Hepatocyte (in vitro differentiated cells): Measurements from ENCODE around the gene STMP1. TPM values are rescaled to one million over a fixed set of nuclear protein-coding genes. Genes with fewer than 3 reads are reported as not detected.
"Not testable (repeated sequence)": the region's sequence is repeated elsewhere in the genome, so short reads cannot be mapped to it uniquely, and the experiment has no call there.

ENCODE experiments used
- DNase-seq: peaks from one replicate; pipeline ENCODE4 v3.0.0-alpha.2; 2016; ENCODE audit warnings: low spot score
- H2AFZ ChIP-seq: fragments of 200-600 bp; sonication (generic); 2 replicates; pipeline ENCODE4 v1.6.0; 2016; ENCODE audit warnings: antibody characterized with exemption, mild to moderate bottlenecking
- H3K27ac ChIP-seq: fragments of 200-600 bp; sonication (generic); 2 replicates; pipeline ENCODE4 v1.5.1; 2016; ENCODE audit warnings: mild to moderate bottlenecking
- H3K27me3 ChIP-seq: fragments of 200-600 bp; sonication (generic); 2 replicates; pipeline ENCODE4 v1.6.1; 2016
- H3K36me3 ChIP-seq: fragments of 200-600 bp; sonication (generic); replicated peaks from 2 replicates; pipeline ENCODE4 v1.5.1; 2016; ENCODE audit warnings: low read depth; ENCODE audit not compliant: insufficient read depth
- H3K4me1 ChIP-seq: fragments of 200-600 bp; sonication (generic); 2 replicates; pipeline ENCODE4 v1.5.1; 2016; ENCODE audit warnings: mild to moderate bottlenecking, moderate library complexity; ENCODE audit not compliant: insufficient read depth
- H3K4me2 ChIP-seq: fragments of 200-600 bp; sonication (generic); 2 replicates; pipeline ENCODE4 v1.6.0; 2016
- H3K4me3 ChIP-seq: fragments of 200-600 bp; sonication (generic); 2 replicates; pipeline ENCODE4 v1.5.1; 2016; ENCODE audit warnings: mild to moderate bottlenecking
- H3K79me2 ChIP-seq: fragments of 200-600 bp; sonication (generic); 2 replicates; pipeline ENCODE4 v1.6.0; 2017; ENCODE audit warnings: mild to moderate bottlenecking
- H3K9me2 ChIP-seq: fragments of 200-600 bp; sonication (generic); replicated peaks from 2 replicates; pipeline ENCODE4 v1.6.0; 2017; ENCODE audit warnings: mild to moderate bottlenecking; ENCODE audit not compliant: insufficient read depth
- H3K9me3 ChIP-seq: fragments of 200-600 bp; sonication (generic); 2 replicates; pipeline ENCODE4 v1.5.1; 2016; ENCODE audit warnings: low read depth, mild to moderate bottlenecking
- H4K20me1 ChIP-seq: fragments of 200-600 bp; sonication (generic); 2 replicates; pipeline ENCODE4 v1.6.0; 2016; ENCODE audit warnings: mild to moderate bottlenecking; ENCODE audit not compliant: insufficient read depth, poor library complexity, severe bottlenecking
- EZH2 ChIP-seq: fragments of 200-600 bp; sonication (generic); IDR thresholded peaks from 2 replicates; pipeline ENCODE4 v1.6.1; 2016; ENCODE audit warnings: antibody characterized with exemption, mild to moderate bottlenecking, borderline replicate concordance
- EZH2phosphoT487 ChIP-seq: fragments of 200-600 bp; sonication (generic); IDR thresholded peaks from one replicate; pipeline ENCODE4 v1.6.1; 2018; ENCODE audit warnings: antibody characterized with exemption, mild to moderate bottlenecking, low read depth, moderate library complexity; ENCODE audit not compliant: unreplicated experiment, severe bottlenecking
- WGBS: methylation state at CpG from one replicate; pipeline ENCODE4 v1.1.6; 2016; ENCODE audit warnings: low lambda C conversion rate; ENCODE audit errors: missing lambda C conversion rate; 5-methylcytosine and 5-hydroxymethylcytosine counted together
- polyA plus RNA-seq: library from polyadenylated mRNA; unstranded; fragments of >200 nt; fragmentation: Nextera tagmentation; extraction: Ambion mirVana; gene quantifications from 2 replicates; pipeline ENCODE4 v1.2.1, GENCODE V29; 2016
- total RNA-seq: library from RNA; depleted of rRNA; stranded (reverse); fragments of >200 nt; gene quantifications from 2 replicates; pipeline ENCODE4 v1.2.3, GENCODE V29; 2014
- TF ChIP-seq, protein P1 (sequence below): fragments of 200-600 bp; sonication (generic); IDR thresholded peaks from 2 replicates; pipeline ENCODE4 v1.5.1; 2016; ENCODE audit warnings: antibody characterized with exemption, mild to moderate bottlenecking; ENCODE audit not compliant: poor library complexity

The STMP1 gene
- total and polyA plus RNA-seq, 2 experiments from 2014 or later, result 28.1 to 73.6 TPM

DNA sequence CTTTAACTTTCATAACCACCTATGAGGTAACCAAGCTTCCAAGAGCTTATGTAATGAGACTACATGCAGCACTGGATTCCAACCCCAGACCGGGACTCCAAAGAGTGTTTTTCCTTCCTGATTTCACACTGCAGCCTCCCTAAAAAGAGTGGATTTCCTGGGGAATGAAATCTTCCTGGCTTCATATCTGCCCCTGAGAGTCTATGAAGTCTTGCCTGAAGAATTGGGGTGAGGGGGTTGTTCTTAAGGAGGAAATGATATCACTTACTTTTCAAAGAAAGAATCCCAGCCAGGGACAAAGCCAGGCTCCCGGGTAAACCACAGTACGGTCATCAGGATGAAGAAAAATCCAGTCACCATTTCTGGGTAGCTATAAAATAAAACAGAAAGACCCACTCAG, 29.7 kb downstream of the STMP1 start:
- Histone ChIP-seq H3K36me3 (no peaks in the 10 kb centered on the region), H4K20me1 (no peaks in the 10 kb centered on the region), H3K9me2 (no peaks in the 10 kb centered on the region), H3K4me1 (no peaks in the 10 kb centered on the region), H3K27me3 (no peaks in the 10 kb centered on the region), H3K4me2 (no peak overlapping the region), H3K27ac (no peak overlapping the region), H2AFZ (no peak overlapping the region), H3K9me3 (no peaks in the 10 kb centered on the region), H3K4me3 (no peak overlapping the region), H3K79me2 (no peaks in the 10 kb centered on the region)
- 89% methylated on average over 3 of the region's 3 CpGs for WGBS
- TF ChIP-seq EZH2phosphoT487 (no peak), EZH2 (no peak)
- TF ChIP-seq, protein P1, sequence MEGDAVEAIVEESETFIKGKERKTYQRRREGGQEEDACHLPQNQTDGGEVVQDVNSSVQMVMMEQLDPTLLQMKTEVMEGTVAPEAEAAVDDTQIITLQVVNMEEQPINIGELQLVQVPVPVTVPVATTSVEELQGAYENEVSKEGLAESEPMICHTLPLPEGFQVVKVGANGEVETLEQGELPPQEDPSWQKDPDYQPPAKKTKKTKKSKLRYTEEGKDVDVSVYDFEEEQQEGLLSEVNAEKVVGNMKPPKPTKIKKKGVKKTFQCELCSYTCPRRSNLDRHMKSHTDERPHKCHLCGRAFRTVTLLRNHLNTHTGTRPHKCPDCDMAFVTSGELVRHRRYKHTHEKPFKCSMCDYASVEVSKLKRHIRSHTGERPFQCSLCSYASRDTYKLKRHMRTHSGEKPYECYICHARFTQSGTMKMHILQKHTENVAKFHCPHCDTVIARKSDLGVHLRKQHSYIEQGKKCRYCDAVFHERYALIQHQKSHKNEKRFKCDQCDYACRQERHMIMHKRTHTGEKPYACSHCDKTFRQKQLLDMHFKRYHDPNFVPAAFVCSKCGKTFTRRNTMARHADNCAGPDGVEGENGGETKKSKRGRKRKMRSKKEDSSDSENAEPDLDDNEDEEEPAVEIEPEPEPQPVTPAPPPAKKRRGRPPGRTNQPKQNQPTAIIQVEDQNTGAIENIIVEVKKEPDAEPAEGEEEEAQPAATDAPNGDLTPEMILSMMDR, result no peak
- DNase-seq, result no peak

GRCh38 chr7:135692606-135693005, 30.3 kb downstream of the STMP1 start:
- not testable (repeated sequence) for H3K79me2 ChIP-seq, H2AFZ ChIP-seq, H3K4me3 ChIP-seq, DNase-seq, H3K27ac ChIP-seq, H3K9me2 ChIP-seq, H3K27me3 ChIP-seq, H3K9me3 ChIP-seq, H3K4me2 ChIP-seq, H3K4me1 ChIP-seq, H4K20me1 ChIP-seq, H3K36me3 ChIP-seq
- WGBS, result 97% methylated on average over 7 of the region's 7 CpGs

DNA sequence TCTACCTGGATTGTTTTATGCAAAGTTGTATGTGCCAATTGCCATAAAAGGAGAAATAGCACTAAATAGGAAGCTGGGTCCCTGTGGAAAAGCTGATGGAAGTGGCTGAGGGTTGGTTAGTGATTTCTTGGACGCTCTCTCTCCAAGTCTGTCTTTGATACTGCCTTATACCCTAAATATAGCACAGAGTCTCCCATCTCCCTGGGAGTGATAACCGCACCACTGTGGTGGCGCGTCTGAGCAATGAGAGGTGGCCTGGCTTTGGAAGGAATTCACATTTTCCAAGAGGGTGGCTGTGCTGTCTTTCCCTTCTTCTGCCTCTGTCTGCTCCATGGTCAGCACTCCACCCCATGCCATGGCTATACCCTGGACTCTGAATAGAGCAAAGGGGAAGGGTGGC, 31.2 kb downstream of the STMP1 start:
- Histone ChIP-seq H3K9me2 (no peaks in the 10 kb centered on the region), H4K20me1 (no peaks in the 10 kb centered on the region), H3K79me2 (no peaks in the 10 kb centered on the region), H3K9me3 (no peaks in the 10 kb centered on the region), H3K4me2 (no peak overlapping the region), H3K27ac (no peak overlapping the region), H3K4me1 (no peaks in the 10 kb centered on the region), H3K27me3 (no peaks in the 10 kb centered on the region), H2AFZ (no peak overlapping the region), H3K4me3 (no peak overlapping the region), H3K36me3 (no peaks in the 10 kb centered on the region)
- TF ChIP-seq, protein P1, result no peak
- TF ChIP-seq EZH2phosphoT487, result no peak
- no peak for TF ChIP-seq EZH2
- no peak for DNase-seq
- 100% methylated on average over 4 of the region's 4 CpGs for WGBS

DNA sequence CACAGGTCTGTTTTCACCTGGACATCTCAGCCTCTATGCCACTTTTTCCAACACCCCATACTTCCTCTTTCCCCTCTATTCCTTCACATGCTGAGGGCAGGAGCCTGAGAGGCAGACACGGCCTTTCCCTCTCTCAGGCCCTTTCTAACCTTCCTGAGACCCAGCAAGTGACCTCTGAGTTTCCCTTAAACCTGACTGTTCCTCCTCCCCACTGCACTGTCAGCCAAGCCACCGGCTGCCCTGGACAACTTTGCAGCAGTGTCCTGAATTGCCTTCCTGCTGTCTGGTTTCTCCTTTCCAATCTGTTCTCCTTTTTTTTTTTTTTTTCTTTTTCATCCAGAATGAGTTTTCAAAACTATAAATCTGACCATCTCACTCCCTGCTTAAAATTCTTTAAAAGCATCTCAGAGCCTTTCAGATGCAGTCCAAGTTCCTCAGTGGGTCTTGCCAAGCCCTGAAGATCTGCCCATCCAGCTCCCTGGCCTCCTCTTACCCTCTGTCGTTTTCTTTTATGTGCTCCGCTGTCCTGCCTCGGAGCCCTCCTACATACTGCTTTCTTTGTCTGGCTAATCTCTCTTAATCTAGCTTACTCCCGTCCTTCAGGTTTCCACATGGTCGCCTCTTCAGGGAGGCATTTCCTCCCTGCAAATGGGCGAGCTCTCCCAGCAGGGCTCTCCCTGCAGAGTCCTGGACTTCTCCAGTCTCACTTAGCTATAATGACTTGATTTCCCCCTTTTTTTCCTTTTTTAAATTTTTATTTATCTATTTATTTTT, 35.1 kb downstream of the STMP1 start:
- no peaks in the 10 kb centered on the region for H3K4me1 ChIP-seq
- no peaks in the 10 kb centered on the region for H3K9me2 ChIP-seq
- no peaks in the 10 kb centered on the region for H3K9me3 ChIP-seq
- H2AFZ ChIP-seq, result no peak overlapping the region
- 47% methylated on average over 8 of the region's 8 CpGs for WGBS
- H3K4me3 ChIP-seq, result no peak overlapping the region
- no peaks in the 10 kb centered on the region for H4K20me1 ChIP-seq
- H3K79me2 ChIP-seq, result no peaks in the 10 kb centered on the region
- no peaks in the 10 kb centered on the region for H3K27me3 ChIP-seq
- H3K4me2 ChIP-seq, result no peak overlapping the region
- no peaks in the 10 kb centered on the region for H3K36me3 ChIP-seq
- no peak overlapping the region for H3K27ac ChIP-seq
- TF ChIP-seq EZH2 (no peak), EZH2phosphoT487 (no peak)
- TF ChIP-seq, protein P1, result no peak
- no peak for DNase-seq
